NB4 (cell line): ENCODE data around the gene FAM227B.

Experiments used
- MYC ChIP-seq: IDR thresholded peaks from 2 replicates; pipeline ENCODE4 v1.6.1; 2011; ENCODE audit warnings: low read depth, low read length
- POLR2A ChIP-seq: IDR thresholded peaks from 2 replicates; pipeline ENCODE4 v1.6.1; 2011; ENCODE audit warnings: mild to moderate bottlenecking; ENCODE audit not compliant: insufficient read length; ENCODE audit errors: extremely low read depth
- TF ChIP-seq, protein P1 (sequence below): IDR thresholded peaks from one replicate; pipeline ENCODE4 v1.5.1; 2012; ENCODE audit warnings: low read depth, low read length
- TF ChIP-seq, protein P2 (sequence below): IDR thresholded peaks from 2 replicates; pipeline ENCODE4 v1.6.1; 2011; ENCODE audit warnings: low read depth, low read length

DNA sequence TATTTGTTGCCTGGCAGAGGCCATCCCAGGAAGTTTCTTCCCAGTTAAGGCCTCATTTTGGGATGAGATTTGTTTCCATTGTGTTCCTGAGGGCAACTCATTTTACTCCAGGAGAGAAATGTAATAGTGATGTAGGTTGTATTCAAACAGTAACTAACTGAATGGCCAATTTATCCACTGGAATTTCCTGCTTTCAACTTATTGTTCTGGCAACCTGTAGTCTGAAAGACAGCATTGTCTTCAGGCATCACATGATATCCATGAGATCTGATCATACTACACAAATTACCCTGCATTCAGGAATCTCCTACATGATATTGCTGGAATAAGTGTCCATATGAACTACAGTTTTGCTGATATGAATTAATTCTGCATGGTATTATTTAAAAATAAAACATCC, 277.1 kb downstream of the FAM227B start:
- TF ChIP-seq, protein P1, sequence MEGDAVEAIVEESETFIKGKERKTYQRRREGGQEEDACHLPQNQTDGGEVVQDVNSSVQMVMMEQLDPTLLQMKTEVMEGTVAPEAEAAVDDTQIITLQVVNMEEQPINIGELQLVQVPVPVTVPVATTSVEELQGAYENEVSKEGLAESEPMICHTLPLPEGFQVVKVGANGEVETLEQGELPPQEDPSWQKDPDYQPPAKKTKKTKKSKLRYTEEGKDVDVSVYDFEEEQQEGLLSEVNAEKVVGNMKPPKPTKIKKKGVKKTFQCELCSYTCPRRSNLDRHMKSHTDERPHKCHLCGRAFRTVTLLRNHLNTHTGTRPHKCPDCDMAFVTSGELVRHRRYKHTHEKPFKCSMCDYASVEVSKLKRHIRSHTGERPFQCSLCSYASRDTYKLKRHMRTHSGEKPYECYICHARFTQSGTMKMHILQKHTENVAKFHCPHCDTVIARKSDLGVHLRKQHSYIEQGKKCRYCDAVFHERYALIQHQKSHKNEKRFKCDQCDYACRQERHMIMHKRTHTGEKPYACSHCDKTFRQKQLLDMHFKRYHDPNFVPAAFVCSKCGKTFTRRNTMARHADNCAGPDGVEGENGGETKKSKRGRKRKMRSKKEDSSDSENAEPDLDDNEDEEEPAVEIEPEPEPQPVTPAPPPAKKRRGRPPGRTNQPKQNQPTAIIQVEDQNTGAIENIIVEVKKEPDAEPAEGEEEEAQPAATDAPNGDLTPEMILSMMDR: no peak
- TF ChIP-seq POLR2A (no peak), MYC (no peak)
- TF ChIP-seq, protein P2, sequence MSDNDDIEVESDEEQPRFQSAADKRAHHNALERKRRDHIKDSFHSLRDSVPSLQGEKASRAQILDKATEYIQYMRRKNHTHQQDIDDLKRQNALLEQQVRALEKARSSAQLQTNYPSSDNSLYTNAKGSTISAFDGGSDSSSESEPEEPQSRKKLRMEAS: no peak
